A549 (cell line): ENCODE results near the gene ERCC6. TPM values are rescaled to one million over a fixed set of nuclear protein-coding genes. Genes with fewer than 3 reads are reported as not detected.

Source experiments
- ATAC-seq, 2 experiments: fragments of 200-7000 bp in 1 of 2; fragments of >200 bp in 1 of 2; cut with Nextera tagmentation in 1 of 2; cut with Tn5 transposase in 1 of 2; 3 replicates each; pipeline versions ENCODE4 v1.8.0 to v1.9.1; 2018 to 2020; ENCODE audit warnings: mild to moderate bottlenecking in 1 of 2, moderate library complexity in 1 of 2
- CTCF ChIA-PET: fragments of 300-600 bp; sonication (Branson Sonifier 250); formaldehyde crosslinking; extraction: SDS; loops from one replicate; lab custom pipeline; 2021; ENCODE audit warnings: antibody characterized with exemption, inconsistent platforms; lab: Yijun Ruan, JAX
- POLR2A ChIA-PET: fragments of 350-600 bp; formaldehyde crosslinking; extraction: SDS; loops from one replicate; lab custom pipeline; 2021; ENCODE audit warnings: antibody characterized with exemption, inconsistent platforms; lab: Yijun Ruan, JAX
- DNase-seq, 2 experiments: peaks; one replicate each; pipeline versions ENCODE4 v3.0.0 to v3.0.0-alpha.2; 2011 to 2016; ENCODE audit warnings: low read depth in 1 of 2, low spot score in 1 of 2
- FAIRE-seq: peaks from 2 replicates; lab custom pipeline; 2011; peaks lifted over from hg19 to GRCh38; lab: Jason Lieb, UNC
- H3K27ac ChIP-seq, 2 experiments: fragments of >200 bp; sonication (Bioruptor Twin); formaldehyde crosslinking; 3 replicates each; pipeline ENCODE4 v1.5.1; 2016 to 2017
- H3K4me1 ChIP-seq: fragments of >200 bp; sonication (Bioruptor Twin); formaldehyde crosslinking; 3 replicates; pipeline ENCODE4 v1.6.1; 2016
- H3K4me2 ChIP-seq: fragments of >200 bp; sonication (Bioruptor Twin); formaldehyde crosslinking; 3 replicates; pipeline ENCODE4 v1.6.1; 2016
- H3K4me3 ChIP-seq: fragments of >200 bp; sonication (Bioruptor Twin); formaldehyde crosslinking; 3 replicates; pipeline ENCODE4 v1.5.1; 2016
- H3K9me3 ChIP-seq: fragments of >200 bp; sonication (Bioruptor Twin); formaldehyde crosslinking; 3 replicates; pipeline ENCODE4 v1.6.1; 2016
- CBX2 ChIP-seq: fragments of 200-600 bp; sonication (generic); IDR thresholded peaks from 2 replicates; pipeline ENCODE4 v1.6.1; 2016; ENCODE audit warnings: low read depth, mild to moderate bottlenecking, borderline replicate concordance
- CHD2 ChIP-seq: fragments of 150-350 bp; IDR thresholded peaks from 2 replicates; pipeline ENCODE4 v1.6.1; 2014; ENCODE audit warnings: low read length; ENCODE audit not compliant: partially characterized antibody
- EP300 ChIP-seq, 2 experiments: fragments of >200 bp; sonication (Bioruptor Twin); formaldehyde crosslinking; IDR thresholded peaks; 2 replicates in 1 of 2; 3 replicates in 1 of 2; pipeline ENCODE4 v1.6.1; 2016 to 2017
- FOXS1 ChIP-seq: fragments of 250-450 bp; sonication (Bioruptor Pico); IDR thresholded peaks from 2 replicates; pipeline ENCODE4 v1.5.0; 2020; ENCODE audit warnings: mild to moderate bottlenecking, moderate library complexity
- GATA3 ChIP-seq: IDR thresholded peaks from 2 replicates; pipeline ENCODE4 v1.6.1; 2012; ENCODE audit warnings: borderline replicate concordance
- HDAC2 ChIP-seq: fragments of 200-600 bp; sonication (generic); IDR thresholded peaks from 2 replicates; pipeline ENCODE4 v1.6.1; 2016
- JUNB ChIP-seq: fragments of >200 bp; sonication (Bioruptor Twin); formaldehyde crosslinking; IDR thresholded peaks from 2 replicates; pipeline ENCODE4 v1.6.1; 2016
- MAZ ChIP-seq: fragments of 150-350 bp; IDR thresholded peaks from 2 replicates; pipeline ENCODE4 v1.6.1; 2014; ENCODE audit warnings: antibody characterized with exemption, low read depth, low read length, borderline replicate concordance
- MYC ChIP-seq: IDR thresholded peaks from 2 replicates; pipeline ENCODE4 v1.6.1; 2012; ENCODE audit warnings: mild to moderate bottlenecking, inconsistent platforms, low read length, improper control_type of control experiment, borderline replicate concordance
- POLR2AphosphoS2 ChIP-seq: conservative IDR thresholded peaks from 2 replicates; pipeline ENCODE4 v1.6.1; 2012; ENCODE audit warnings: low read length, improper control_type of control experiment, inconsistent platforms
- RARB ChIP-seq: fragments of 250-450 bp; sonication (Bioruptor Pico); IDR thresholded peaks from 2 replicates; pipeline ENCODE4 v1.8.0; 2021; ENCODE audit warnings: mild to moderate bottlenecking, moderate library complexity
- RCOR1 ChIP-seq: fragments of 150-350 bp; IDR thresholded peaks from 2 replicates; pipeline ENCODE4 v1.6.1; 2014; ENCODE audit warnings: antibody characterized with exemption, low read length, low read depth
- SREBF2 ChIP-seq: fragments of 450-650 bp; IDR thresholded peaks from 2 replicates; pipeline ENCODE4 v1.6.1; 2014; ENCODE audit warnings: mild to moderate bottlenecking, moderate library complexity
- TP53 ChIP-seq: fragments of 250-450 bp; sonication (Bioruptor Pico); IDR thresholded peaks from 2 replicates; pipeline ENCODE4 v1.5.0; 2021; ENCODE audit warnings: mild to moderate bottlenecking, moderate library complexity
- ZC3H11A ChIP-seq: fragments of 450-650 bp; IDR thresholded peaks from 2 replicates; pipeline ENCODE4 v1.6.1; 2014; ENCODE audit warnings: antibody characterized with exemption, mild to moderate bottlenecking
- ZFP36 ChIP-seq: fragments of 450-650 bp; IDR thresholded peaks from 2 replicates; pipeline ENCODE4 v1.6.1; 2014; ENCODE audit warnings: borderline replicate concordance; ENCODE audit not compliant: partially characterized antibody
- WGBS: methylation state at CpG from one replicate; pipeline ENCODE4 v1.1.6; 2017; ENCODE audit errors: missing lambda C conversion rate; 5-methylcytosine and 5-hydroxymethylcytosine counted together
- polyA plus RNA-seq, 4 experiments: library from polyadenylated mRNA; depleted of rRNA in 3 of 4; stranded (reverse); fragments of >200 nt; fragmentation: RNase III in 1 of 4; extraction: RNeasy Plus Mini Kit Qiagen cat#74134 plus additional on column Dnase treatment in 1 of 4; gene quantifications; 2 replicates in 3 of 4; 3 replicates in 1 of 4; pipeline ENCODE4 v1.2.3, GENCODE V29; 2011 to 2017
- TF ChIP-seq, protein P1 (sequence below): fragments of 150-350 bp; IDR thresholded peaks from 2 replicates; pipeline ENCODE4 v1.6.1; 2014; ENCODE audit warnings: low read depth, mild to moderate bottlenecking, low read length
- TF ChIP-seq, protein P2 (sequence below): fragments of >200 bp; sonication (Bioruptor Twin); formaldehyde crosslinking; IDR thresholded peaks from 3 replicates; pipeline ENCODE4 v1.5.1; 2016
- TF ChIP-seq, protein P3 (sequence below): IDR thresholded peaks from 2 replicates; pipeline ENCODE4 v1.6.1; 2012
- TF ChIP-seq, protein P4 (sequence below): fragments of 450-650 bp; IDR thresholded peaks from 2 replicates; pipeline ENCODE4 v1.6.1; 2014; ENCODE audit warnings: antibody characterized with exemption
- TF ChIP-seq, protein P5 (sequence below): fragments of >200 bp; sonication (Bioruptor Twin); formaldehyde crosslinking; IDR thresholded peaks from 3 replicates; pipeline ENCODE4 v1.6.1; 2016
- TF ChIP-seq, protein P6 (sequence below): fragments of 200-600 bp; sonication (generic); IDR thresholded peaks from 2 replicates; pipeline ENCODE4 v1.6.1; 2016; ENCODE audit warnings: antibody characterized with exemption, mild to moderate bottlenecking, moderate library complexity
- TF ChIP-seq, protein P7 (sequence below): fragments of >200 bp; sonication (Bioruptor Twin); formaldehyde crosslinking; IDR thresholded peaks from 2 replicates; pipeline ENCODE4 v1.6.1; 2016

The ERCC6 gene
- polyA plus RNA-seq, 2 of the 4 experiments (the other 2 are of a cell fraction): 5.8 to 9.4 TPM

DNA sequence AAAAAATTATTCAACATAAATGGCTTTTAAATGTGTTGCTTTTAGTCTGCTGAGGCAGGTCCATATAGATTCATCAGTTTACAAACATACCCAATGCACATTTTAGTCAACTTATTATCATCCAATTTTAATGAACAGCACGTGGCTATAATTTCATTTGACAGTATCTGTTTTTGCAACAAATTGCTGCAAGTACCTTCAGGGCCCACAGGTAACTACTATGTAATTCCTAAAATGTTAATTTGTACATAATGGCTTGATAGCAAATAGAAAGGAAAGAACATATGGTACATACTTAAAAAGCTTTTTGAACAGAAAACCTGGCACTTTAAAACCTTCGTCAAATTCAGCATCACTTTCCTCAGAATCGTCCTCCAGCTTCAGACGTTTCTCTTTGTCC lies 33.3 kb downstream of the ERCC6 start:
- ATAC-seq: no peak
- no peak for FAIRE-seq
- no peaks in the 10 kb centered on the region for H3K4me1 ChIP-seq
- no peak overlapping the region for H3K4me2 ChIP-seq
- WGBS: 65% methylated on average over 4 of the region's 4 CpGs
- POLR2A ChIA-PET: no interaction called here
- H3K9me3 ChIP-seq: no peaks in the 10 kb centered on the region
- TF ChIP-seq MYC: no peak
- TF ChIP-seq CHD2: no peak
- TF ChIP-seq ZFP36: no peak
- TF ChIP-seq ZC3H11A: no peak
- TF ChIP-seq, protein P1, sequence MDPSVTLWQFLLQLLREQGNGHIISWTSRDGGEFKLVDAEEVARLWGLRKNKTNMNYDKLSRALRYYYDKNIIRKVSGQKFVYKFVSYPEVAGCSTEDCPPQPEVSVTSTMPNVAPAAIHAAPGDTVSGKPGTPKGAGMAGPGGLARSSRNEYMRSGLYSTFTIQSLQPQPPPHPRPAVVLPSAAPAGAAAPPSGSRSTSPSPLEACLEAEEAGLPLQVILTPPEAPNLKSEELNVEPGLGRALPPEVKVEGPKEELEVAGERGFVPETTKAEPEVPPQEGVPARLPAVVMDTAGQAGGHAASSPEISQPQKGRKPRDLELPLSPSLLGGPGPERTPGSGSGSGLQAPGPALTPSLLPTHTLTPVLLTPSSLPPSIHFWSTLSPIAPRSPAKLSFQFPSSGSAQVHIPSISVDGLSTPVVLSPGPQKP: no peak
- no peak for TF ChIP-seq MAZ
- TF ChIP-seq POLR2AphosphoS2: no peak
- TF ChIP-seq RCOR1: no peak
- TF ChIP-seq, protein P2, sequence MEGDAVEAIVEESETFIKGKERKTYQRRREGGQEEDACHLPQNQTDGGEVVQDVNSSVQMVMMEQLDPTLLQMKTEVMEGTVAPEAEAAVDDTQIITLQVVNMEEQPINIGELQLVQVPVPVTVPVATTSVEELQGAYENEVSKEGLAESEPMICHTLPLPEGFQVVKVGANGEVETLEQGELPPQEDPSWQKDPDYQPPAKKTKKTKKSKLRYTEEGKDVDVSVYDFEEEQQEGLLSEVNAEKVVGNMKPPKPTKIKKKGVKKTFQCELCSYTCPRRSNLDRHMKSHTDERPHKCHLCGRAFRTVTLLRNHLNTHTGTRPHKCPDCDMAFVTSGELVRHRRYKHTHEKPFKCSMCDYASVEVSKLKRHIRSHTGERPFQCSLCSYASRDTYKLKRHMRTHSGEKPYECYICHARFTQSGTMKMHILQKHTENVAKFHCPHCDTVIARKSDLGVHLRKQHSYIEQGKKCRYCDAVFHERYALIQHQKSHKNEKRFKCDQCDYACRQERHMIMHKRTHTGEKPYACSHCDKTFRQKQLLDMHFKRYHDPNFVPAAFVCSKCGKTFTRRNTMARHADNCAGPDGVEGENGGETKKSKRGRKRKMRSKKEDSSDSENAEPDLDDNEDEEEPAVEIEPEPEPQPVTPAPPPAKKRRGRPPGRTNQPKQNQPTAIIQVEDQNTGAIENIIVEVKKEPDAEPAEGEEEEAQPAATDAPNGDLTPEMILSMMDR: no peak
- TF ChIP-seq, protein P3, sequence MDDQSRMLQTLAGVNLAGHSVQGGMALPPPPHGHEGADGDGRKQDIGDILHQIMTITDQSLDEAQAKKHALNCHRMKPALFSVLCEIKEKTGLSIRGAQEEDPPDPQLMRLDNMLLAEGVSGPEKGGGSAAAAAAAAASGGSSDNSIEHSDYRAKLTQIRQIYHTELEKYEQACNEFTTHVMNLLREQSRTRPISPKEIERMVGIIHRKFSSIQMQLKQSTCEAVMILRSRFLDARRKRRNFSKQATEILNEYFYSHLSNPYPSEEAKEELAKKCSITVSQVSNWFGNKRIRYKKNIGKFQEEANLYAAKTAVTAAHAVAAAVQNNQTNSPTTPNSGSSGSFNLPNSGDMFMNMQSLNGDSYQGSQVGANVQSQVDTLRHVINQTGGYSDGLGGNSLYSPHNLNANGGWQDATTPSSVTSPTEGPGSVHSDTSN: no peak
- TF ChIP-seq, protein P4, sequence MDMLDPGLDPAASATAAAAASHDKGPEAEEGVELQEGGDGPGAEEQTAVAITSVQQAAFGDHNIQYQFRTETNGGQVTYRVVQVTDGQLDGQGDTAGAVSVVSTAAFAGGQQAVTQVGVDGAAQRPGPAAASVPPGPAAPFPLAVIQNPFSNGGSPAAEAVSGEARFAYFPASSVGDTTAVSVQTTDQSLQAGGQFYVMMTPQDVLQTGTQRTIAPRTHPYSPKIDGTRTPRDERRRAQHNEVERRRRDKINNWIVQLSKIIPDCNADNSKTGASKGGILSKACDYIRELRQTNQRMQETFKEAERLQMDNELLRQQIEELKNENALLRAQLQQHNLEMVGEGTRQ: no peak
- TF ChIP-seq EP300 (IDR thresholded peaks at IDR 0.05): no peak
- no peak for TF ChIP-seq CBX2
- DNase-seq: no peak
- no peak overlapping the region for H3K4me3 ChIP-seq
- H3K27ac ChIP-seq: no peak overlapping the region
- CTCF ChIA-PET: interaction anchor here (1.5 kb wide), 1 partner anchor 849 kb away, joined by 6 read pairs; no protein-coding TSS in a partner anchor

DNA sequence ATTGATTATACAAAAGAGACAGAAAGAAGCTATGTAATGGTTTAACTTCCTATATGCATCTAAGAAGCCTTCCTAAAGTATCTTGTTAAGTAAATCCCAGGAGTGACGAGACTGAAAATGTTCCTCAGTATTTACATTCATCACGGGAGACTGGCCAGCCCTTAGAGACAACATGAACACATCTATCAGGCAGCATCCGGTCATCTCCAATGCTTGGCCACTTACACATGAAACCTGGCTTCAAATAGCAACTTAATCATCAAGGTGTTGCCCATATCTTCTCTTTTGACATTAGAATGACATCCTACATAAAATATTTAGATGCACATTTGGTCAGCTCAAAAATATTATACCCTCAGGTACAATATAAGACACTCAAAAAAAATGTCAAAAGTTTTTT lies 33.8 kb downstream of the ERCC6 start:
- CTCF ChIA-PET: interaction anchor here (1.5 kb wide), 1 partner anchor 849 kb away, joined by 6 read pairs; no protein-coding TSS in a partner anchor

More for the DNA sequence above, 33.8 kb downstream of the ERCC6 start:
- POLR2A ChIA-PET: no interaction called here
- 77% methylated on average over 3 of the region's 3 CpGs for WGBS
- no peak for FAIRE-seq
- no peak for ATAC-seq
- Histone ChIP-seq H3K27ac (no peak overlapping the region), H3K4me3 (no peak overlapping the region), H3K4me2 (no peak overlapping the region), H3K4me1 (no peaks in the 10 kb centered on the region), H3K9me3 (no peaks in the 10 kb centered on the region)
- no peak for TF ChIP-seq RARB (CRISPR knock-in tag)
- TF ChIP-seq TP53 (CRISPR knock-in tag): no peak
- TF ChIP-seq GATA3: no peak
- no peak for TF ChIP-seq SREBF2
- TF ChIP-seq CBX2: no peak
- TF ChIP-seq, protein P5, sequence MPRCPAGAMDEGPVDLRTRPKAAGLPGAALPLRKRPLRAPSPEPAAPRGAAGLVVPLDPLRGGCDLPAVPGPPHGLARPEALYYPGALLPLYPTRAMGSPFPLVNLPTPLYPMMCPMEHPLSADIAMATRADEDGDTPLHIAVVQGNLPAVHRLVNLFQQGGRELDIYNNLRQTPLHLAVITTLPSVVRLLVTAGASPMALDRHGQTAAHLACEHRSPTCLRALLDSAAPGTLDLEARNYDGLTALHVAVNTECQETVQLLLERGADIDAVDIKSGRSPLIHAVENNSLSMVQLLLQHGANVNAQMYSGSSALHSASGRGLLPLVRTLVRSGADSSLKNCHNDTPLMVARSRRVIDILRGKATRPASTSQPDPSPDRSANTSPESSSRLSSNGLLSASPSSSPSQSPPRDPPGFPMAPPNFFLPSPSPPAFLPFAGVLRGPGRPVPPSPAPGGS: no peak
- TF ChIP-seq, protein P6, sequence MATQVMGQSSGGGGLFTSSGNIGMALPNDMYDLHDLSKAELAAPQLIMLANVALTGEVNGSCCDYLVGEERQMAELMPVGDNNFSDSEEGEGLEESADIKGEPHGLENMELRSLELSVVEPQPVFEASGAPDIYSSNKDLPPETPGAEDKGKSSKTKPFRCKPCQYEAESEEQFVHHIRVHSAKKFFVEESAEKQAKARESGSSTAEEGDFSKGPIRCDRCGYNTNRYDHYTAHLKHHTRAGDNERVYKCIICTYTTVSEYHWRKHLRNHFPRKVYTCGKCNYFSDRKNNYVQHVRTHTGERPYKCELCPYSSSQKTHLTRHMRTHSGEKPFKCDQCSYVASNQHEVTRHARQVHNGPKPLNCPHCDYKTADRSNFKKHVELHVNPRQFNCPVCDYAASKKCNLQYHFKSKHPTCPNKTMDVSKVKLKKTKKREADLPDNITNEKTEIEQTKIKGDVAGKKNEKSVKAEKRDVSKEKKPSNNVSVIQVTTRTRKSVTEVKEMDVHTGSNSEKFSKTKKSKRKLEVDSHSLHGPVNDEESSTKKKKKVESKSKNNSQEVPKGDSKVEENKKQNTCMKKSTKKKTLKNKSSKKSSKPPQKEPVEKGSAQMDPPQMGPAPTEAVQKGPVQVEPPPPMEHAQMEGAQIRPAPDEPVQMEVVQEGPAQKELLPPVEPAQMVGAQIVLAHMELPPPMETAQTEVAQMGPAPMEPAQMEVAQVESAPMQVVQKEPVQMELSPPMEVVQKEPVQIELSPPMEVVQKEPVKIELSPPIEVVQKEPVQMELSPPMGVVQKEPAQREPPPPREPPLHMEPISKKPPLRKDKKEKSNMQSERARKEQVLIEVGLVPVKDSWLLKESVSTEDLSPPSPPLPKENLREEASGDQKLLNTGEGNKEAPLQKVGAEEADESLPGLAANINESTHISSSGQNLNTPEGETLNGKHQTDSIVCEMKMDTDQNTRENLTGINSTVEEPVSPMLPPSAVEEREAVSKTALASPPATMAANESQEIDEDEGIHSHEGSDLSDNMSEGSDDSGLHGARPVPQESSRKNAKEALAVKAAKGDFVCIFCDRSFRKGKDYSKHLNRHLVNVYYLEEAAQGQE: no peak
- TF ChIP-seq FOXS1: no peak
- TF ChIP-seq, protein P7, sequence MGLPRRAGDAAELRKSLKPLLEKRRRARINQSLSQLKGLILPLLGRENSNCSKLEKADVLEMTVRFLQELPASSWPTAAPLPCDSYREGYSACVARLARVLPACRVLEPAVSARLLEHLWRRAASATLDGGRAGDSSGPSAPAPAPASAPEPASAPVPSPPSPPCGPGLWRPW: no peak
- TF ChIP-seq HDAC2: no peak
- TF ChIP-seq JUNB: no peak
- no peak for DNase-seq
